ENCODE measurements around the gene SP4.

The SP4 gene

GRCh38 chr7:21427182-21427870, 557 bp upstream of the SP4 start:
- no peaks in the 10 kb centered on the region for H3K36me3 ChIP-seq (replicated peaks)
- in situ Hi-C loops (cut with HindIII; ENCODE audit: low pct_ligation_motif_present, low sequenced_read_pairs): no loop called here
- no peaks in the 10 kb centered on the region for H3K27me3 ChIP-seq (replicated peaks)
- peak; percentile 98 for DNase-seq
- H3K27ac ChIP-seq: peak overlapping the region; percentile 70
- H3K4me3 ChIP-seq (ENCODE audit: low read depth, low read length): peak overlapping the region; percentile 81
- no peak for TF ChIP-seq CTCF (IDR thresholded peaks at IDR 0.05; ENCODE audit: low read depth, low read length, missing control alignments)

GRCh38 chr7:21428659-21428941, 717 bp downstream of the SP4 start:
- no peaks in the 10 kb centered on the region for H3K36me3 ChIP-seq (replicated peaks)
- H3K4me3 ChIP-seq (ENCODE audit: low read depth, low read length): peak overlapping the region; percentile 66
- in situ Hi-C loops (cut with HindIII; ENCODE audit: low pct_ligation_motif_present, low sequenced_read_pairs): no loop called here
- H3K27ac ChIP-seq: peak overlapping the region; percentile 70
- DNase-seq: no peak
- no peaks in the 10 kb centered on the region for H3K27me3 ChIP-seq (replicated peaks)
- TF ChIP-seq CTCF (IDR thresholded peaks at IDR 0.05; ENCODE audit: low read depth, low read length, missing control alignments): no peak

- Histone ChIP-seq H3K27ac (no peak overlapping the region), H3K4me3 (ENCODE audit: low read depth, low read length) (peak overlapping the region; percentile 66), H3K36me3 (replicated peaks) (no peaks in the 10 kb centered on the region), H3K27me3 (replicated peaks) (no peaks in the 10 kb centered on the region)
- in situ Hi-C loops (cut with HindIII; ENCODE audit: low pct_ligation_motif_present, low sequenced_read_pairs): no loop called here
- no peak for TF ChIP-seq CTCF (IDR thresholded peaks at IDR 0.05; ENCODE audit: low read depth, low read length, missing control alignments)
- DNase-seq: no peak
These were observed 1.1 kb downstream of the SP4 start for GRCh38 chr7:21429021-21429420.

GRCh38 chr7:21429786-21430574, 2.1 kb downstream of the SP4 start:
- H3K4me3 ChIP-seq (ENCODE audit: low read depth, low read length): no peak overlapping the region
- no peak for TF ChIP-seq CTCF (IDR thresholded peaks at IDR 0.05; ENCODE audit: low read depth, low read length, missing control alignments)
- H3K27ac ChIP-seq: no peak overlapping the region
- H3K36me3 ChIP-seq (replicated peaks): no peaks in the 10 kb centered on the region
- no peaks in the 10 kb centered on the region for H3K27me3 ChIP-seq (replicated peaks)
- DNase-seq: no peak
- in situ Hi-C loops (cut with HindIII; ENCODE audit: low pct_ligation_motif_present, low sequenced_read_pairs): no loop called here

GRCh38 chr7:21430575-21430954, 2.7 kb downstream of the SP4 start:
- Histone ChIP-seq H3K27me3 (replicated peaks) (no peaks in the 10 kb centered on the region), H3K4me3 (ENCODE audit: low read depth, low read length) (no peak overlapping the region), H3K36me3 (replicated peaks) (no peaks in the 10 kb centered on the region), H3K27ac (no peak overlapping the region)
- TF ChIP-seq CTCF (IDR thresholded peaks at IDR 0.05; ENCODE audit: low read depth, low read length, missing control alignments): no peak
- in situ Hi-C loops (cut with HindIII; ENCODE audit: low pct_ligation_motif_present, low sequenced_read_pairs): no loop called here
- DNase-seq: no peak
